ENCODE measurements around the gene VWA3A.

- no peak for TF ChIP-seq CTCF (IDR thresholded peaks at IDR 0.05)
- no peak for TF ChIP-seq POLR2A (IDR thresholded peaks at IDR 0.05)
These were observed 47.4 kb downstream of the VWA3A start for GRCh38 chr16:22139732-22140131.

All from body of pancreas (tissue), 4 donors.